Esophagus mucosa (tissue), 1 donor: ENCODE measurements around the gene SEL1L2. TPM values are rescaled to one million over a fixed set of nuclear protein-coding genes. Genes with fewer than 3 reads are reported as not detected.
"Not testable (repeated sequence)": the region's sequence is repeated elsewhere in the genome, so short reads cannot be mapped to it uniquely, and the experiment has no call there.

Source experiments
- ATAC-seq: fragments of 200-7000 bp; cut with Tn5 transposase; one replicate; pipeline ENCODE4 v1.9.1; 2020
- total RNA-seq: library from RNA; stranded (reverse); gene quantifications from one replicate; pipeline ENCODE4 v1.2.4, GENCODE V29; 2023
- donor health status: DM: yes; HTN: yes; CAD: no.

SEL1L2 gene
- total RNA-seq, result not detected

DNA sequence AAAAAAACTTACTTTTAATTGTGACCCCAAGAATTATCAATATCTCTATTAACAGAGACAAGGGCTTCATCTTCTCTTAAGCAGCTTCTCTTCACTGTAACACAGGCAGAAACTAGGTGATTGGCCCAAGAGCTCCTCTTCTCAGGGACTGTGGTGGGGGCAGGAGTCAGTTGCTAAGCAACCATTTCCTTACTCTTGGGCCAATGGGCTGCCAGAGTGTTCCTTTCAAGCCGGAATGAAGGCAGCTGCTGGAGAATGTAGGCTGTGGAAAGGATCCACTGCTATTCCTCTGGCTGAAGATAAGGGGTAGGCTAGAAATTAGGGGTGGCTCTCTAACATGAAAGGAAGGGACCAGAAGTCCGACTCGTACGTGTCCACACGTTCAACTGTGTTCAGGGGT lies at the start of gene SEL1L2:
TSS of gene SEL1L2 (minus strand) at position 150 of the 400 bp plus-strand sequence. CDS start at position 70, 80 bp downstream.
- ATAC-seq, result no peak

DNA sequence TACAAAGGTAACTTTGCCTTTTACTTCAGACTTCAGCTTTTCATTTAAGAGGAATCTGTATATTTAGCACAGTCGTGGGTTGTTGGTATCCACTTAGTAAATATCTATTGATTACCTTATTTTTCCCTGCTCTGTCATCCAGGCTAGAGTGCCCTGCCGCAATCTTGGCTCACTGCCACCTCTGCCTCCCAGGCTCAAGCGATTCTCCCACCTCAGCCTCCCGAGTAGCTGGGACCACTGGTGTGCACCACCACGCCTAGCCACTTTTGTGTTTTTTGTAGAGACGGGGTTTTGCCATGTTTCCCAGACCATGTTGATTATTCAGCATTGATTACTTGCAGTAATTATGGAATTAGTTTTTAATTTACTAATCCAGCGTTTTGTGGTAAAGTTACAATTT lies 46.2 kb upstream of the SEL1L2 start:
- no peak for ATAC-seq

GRCh38 chr20:14033310-14033709 lies 42.9 kb upstream of the SEL1L2 start:
- ATAC-seq, result no peak

GRCh38 chr20:14030991-14031390 lies 40.6 kb upstream of the SEL1L2 start:
- no peak for ATAC-seq

DNA sequence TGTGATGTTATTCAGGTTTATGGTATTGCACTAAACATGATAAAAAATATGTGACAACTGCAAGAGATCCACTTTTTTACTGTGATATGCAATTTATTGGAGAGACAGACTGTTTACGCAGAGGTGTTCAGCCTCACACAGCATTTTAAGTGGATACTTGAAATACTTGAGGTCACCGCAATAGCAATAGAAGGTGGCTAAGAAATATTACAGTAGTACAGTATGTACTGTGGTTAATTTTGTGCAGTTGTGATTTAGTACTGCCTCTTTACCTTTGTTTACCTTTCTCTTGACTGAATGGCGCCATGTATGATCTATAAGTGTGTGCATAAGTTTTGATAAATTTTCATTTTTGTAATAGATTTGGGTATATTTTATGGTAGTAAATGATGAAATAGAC lies 22.3 kb upstream of the SEL1L2 start:
- ATAC-seq, result no peak

GRCh38 chr20:14009208-14009607 lies 18.8 kb upstream of the SEL1L2 start:
- ATAC-seq, result no peak

DNA sequence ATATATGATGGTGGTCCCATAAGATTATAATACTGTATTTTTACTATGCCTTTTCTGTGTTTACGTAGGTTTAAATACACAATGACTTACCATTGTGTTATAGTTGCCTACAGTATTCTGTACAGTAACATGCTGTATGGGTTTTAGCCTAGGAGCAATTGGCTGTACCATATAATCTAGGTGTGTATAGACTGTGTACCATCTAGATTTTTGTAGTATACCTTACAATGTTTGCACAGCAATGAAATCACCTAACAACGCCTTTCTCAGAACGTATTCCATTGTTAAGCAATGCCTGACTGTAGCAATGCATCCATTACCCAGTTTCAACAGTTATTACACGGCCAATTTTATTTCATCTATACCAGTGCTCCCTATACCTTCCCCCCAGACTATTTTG lies 15.6 kb upstream of the SEL1L2 start:
- no peak for ATAC-seq

DNA sequence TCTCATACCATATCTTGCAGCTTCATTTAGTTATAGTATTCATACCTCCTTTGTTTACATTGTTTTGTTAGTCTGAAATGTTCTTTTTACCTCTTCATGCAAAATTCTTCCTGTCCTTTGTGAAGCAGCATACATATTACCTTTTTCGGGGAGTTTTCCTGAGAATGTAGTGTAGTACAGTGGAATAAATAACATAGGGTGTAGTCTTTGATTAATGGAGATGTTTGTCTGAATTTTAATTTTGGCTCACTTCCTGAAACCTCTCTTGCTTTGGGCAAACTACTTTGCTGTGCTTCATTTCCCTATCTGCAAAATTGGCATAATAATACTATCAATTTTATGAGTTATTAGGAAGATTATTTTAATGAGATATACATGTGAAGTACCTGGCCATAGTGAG lies 10.5 kb upstream of the SEL1L2 start:
- ATAC-seq, result no peak

- ATAC-seq, result no peak
Measured at GRCh38 chr20:13996265-13996664, 5.9 kb upstream of the SEL1L2 start.

GRCh38 chr20:13995841-13996240 lies 5.4 kb upstream of the SEL1L2 start:
- ATAC-seq, result peak; percentile 62

DNA sequence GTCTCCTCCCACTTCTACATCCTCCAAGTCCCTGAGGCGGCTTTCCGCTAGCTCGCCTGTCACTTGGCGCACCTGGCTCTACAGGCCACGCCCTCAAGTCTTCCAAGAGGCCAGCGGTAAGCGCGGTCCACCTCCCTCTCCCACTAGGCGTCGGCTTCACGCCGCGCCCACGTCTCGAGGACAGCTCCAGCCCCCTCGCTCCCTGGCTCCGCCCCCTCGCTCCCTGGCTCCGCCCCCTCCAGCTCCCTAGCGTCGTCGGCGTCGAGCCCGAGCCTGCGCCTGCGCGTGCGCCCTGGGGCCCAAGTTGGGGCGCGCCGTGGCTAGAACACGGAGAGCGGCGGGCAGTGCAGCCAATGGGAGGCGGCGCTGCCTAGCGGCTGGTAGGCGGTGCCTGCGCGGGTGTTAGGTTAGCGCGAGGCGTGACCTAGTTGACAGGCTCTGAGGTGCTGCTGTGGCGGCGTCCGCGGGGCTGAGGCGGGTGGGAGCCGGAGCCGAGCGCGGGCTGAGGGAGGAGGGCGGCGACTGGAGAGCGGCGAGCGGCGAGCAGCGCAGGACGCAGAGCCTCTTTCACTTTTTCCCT lies 4.8 kb upstream of the SEL1L2 start, which contains the start of gene MACROD2:
TSS of gene MACROD2 (plus strand) at position 431 of the 580 bp plus-strand sequence.
- peak; percentile 99 for ATAC-seq

- ATAC-seq, result not testable (repeated sequence)
Measured at GRCh38 chr20:13991955-13992354, 1.5 kb upstream of the SEL1L2 start.

DNA sequence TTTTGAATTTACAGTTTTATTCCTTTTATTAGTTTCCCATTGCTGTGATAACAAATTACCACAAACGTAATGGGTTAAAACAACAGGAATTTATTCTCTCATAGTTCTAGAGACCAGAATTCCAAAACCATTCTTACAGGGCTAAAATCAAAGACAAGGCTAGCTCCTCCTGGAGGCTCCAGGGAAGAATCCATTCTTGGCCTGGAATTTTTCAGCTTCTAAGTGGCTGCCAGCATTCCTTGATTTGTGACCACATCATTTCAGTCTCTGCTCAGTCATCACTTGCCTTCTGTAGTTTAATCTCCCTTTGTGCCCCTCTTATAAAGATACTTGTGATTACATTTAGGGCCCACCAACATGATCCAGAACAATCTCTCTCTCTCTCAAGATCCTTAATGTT lies 897 bp upstream of the SEL1L2 start:
- no peak for ATAC-seq

DNA sequence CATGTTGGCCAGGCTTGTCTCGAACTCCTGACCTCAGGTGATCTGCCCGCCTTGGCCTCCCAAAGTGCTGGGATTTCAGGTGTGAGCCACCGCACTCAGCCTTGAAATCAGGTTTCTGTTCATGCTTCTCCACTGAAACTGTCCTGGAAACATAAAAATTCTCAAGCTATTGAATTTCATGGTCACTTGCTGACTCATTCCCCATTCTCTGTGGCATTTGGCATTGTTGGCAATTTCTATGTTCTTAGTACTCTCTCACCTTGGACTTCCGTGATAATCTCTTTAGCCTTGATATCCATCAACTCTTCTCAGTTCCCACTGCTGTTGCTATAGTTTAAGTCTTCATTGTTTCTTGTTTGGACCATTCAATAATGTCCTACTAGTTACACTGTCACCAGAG lies 6.2 kb downstream of the SEL1L2 start:
- no peak for ATAC-seq

GRCh38 chr20:13960525-13960924 lies 29.9 kb downstream of the SEL1L2 start:
- ATAC-seq, result no peak

DNA sequence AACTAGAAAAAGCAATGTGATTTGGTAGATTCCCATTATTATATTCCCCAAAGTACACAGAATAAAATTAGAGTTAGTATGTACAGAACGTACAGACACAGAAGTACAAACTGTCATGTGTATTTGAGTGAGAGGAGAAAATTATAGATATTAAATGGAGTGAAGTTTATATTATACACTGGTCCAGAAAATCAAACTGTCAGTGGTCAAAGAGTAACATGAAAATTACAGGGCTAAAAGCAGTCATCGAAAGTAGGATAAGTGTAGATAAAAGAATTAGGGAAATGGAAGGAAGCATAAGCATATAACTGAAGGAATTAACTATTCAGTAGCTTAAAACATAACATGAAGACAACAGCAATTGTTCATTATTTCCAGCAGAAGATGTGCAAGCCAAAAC lies 30.3 kb downstream of the SEL1L2 start:
- no peak for ATAC-seq

DNA sequence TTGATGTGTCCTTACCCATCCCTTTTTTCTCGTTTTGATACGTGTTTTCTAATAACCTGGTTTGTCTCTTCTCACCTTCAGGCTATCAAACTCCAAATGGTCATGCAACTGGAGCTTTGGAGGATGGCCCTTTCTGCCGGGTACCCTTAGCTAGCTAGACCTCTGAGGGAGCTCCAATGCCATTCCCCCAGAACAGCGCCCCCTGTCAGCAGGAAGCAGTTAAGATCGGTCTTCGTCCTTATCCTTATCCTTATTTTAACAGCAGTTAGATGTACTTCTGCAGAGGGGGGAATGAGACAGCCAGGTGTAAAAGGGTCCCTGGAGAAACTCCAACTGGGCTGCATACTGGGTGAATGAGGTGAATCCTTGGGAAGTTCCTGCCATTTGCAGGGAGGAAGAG lies 37.2 kb downstream of the SEL1L2 start:
- no peak for ATAC-seq

- ATAC-seq, result no peak
Measured at GRCh38 chr20:13947719-13948118, 42.7 kb downstream of the SEL1L2 start.

DNA sequence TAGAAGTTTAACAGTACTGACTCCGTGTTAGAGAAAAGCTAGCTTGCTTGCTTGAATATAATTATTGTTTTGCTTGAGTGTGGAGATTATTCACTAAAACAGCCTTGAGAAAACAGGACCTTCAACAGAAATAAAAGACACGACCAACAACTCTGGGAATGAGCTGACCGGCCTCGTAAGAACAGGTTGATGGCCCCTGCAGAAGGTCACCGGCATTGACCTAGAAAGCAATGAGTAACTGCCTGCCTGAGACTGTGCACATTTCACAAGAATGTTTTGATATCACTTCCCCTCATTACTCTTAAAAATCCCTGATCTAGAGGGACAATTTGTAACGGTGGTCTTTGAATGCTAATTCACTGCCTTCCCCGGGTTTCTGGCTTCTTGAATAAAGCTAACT lies 49.4 kb downstream of the SEL1L2 start:
- ATAC-seq, result no peak

GRCh38 chr20:13936781-13937576 lies 53.4 kb downstream of the SEL1L2 start:
- no peak for ATAC-seq

DNA sequence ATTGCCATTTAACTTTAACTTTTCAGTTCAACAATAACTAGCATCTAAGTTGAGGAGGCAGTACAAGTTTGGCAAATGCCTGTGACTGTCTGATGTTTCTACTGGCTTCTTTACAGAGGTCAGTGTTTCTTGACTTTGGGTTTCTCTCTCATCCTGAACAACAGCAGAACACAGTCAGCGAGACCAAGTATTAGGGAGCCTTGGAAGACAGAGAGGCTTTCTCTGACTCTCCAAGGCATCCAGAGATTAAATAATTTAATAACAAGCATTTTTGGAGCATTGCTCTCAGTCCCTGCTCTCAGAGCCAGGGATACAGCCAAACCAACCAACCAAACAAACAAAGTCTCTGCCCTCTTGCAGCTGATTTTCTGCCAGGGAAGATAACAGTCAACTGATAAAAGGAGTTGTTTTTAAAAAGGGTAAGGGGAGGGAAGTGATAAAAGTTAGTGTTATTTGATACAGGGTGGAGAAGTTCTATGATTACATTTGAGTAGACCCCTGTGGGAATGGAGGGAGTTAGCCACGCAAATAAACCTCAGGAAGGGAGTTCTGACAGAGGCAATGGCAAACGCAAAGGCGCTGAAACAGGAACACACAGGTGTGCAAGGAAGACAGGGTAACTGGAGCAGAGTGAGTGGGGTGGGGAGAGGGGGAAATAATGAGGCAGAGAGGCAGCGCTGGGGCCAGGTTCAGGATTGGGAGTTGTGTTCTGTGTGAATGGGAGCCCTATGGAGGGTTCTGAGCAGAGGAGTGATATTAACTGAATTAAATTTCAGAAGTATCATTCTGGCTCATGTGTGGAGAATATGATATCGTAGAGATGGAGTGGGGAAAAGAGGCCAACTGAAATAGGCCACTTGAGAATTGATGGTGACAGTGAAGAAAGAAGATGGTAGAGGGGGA lies 55.2 kb downstream of the SEL1L2 start:
- ATAC-seq, result no peak

GRCh38 chr20:13930281-13930680 lies 60.1 kb downstream of the SEL1L2 start:
- ATAC-seq, result no peak

- ATAC-seq, result no peak
Measured at GRCh38 chr20:13929836-13930235, 60.6 kb downstream of the SEL1L2 start.
